Retinal pigment epithelial cell (primary cell): ENCODE measurements around the gene TK1.

Source experiments
- DNase-seq: peaks from one replicate; pipeline ENCODE4 v3.0.0-alpha.2; 2010; ENCODE audit warnings: low read depth
- H3K4me3 ChIP-seq: 2 replicates; pipeline ENCODE4 v1.5.1; 2011; ENCODE audit warnings: mild to moderate bottlenecking, low read length, control low read depth, moderate library complexity
- CTCF ChIP-seq: conservative IDR thresholded peaks from 2 replicates; pipeline ENCODE4 v1.5.1; 2011; ENCODE audit warnings: low read depth, low read length, control low read depth, inconsistent platforms

The TK1 gene

GRCh38 chr17:78170692-78171590, 15.9 kb downstream of the TK1 start:
- TF ChIP-seq CTCF = no peak
- DNase-seq = no peak
- no peak overlapping the region for H3K4me3 ChIP-seq

- DNase-seq = no peak
- TF ChIP-seq CTCF = no peak
Observed at GRCh38 chr17:78168903-78169793, 17.7 kb downstream of the TK1 start.

GRCh38 chr17:78168242-78168902, 18.5 kb downstream of the TK1 start, which contains the start of gene SYNGR2:
Gene SYNGR2, plus strand, starts transcription at chr17:78168581. Its CDS starts 36 bp downstream, at chr17:78168617.
- no peak for TF ChIP-seq CTCF
- peak within 1 kb of the TSS; percentile 74 for H3K4me3 ChIP-seq
- no peak for DNase-seq

More at GRCh38 chr17:78168903-78169793, 17.7 kb downstream of the TK1 start:
- peak overlapping the region; percentile 74 for H3K4me3 ChIP-seq

- no peak for TF ChIP-seq CTCF
- no peak overlapping the region for H3K4me3 ChIP-seq
- no peak for DNase-seq
Observed at GRCh38 chr17:78166416-78166815, 20.4 kb downstream of the TK1 start.

GRCh38 chr17:78164748-78165607, 21.9 kb downstream of the TK1 start:
- H3K4me3 ChIP-seq = no peak overlapping the region
- TF ChIP-seq CTCF = no peak
- no peak for DNase-seq
